KMS-11 (cell line): ENCODE measurements around the gene SNCAIP.

ENCODE experiments used
- H2AFZ ChIP-seq: fragments of 200-600 bp; sonication (generic); 2 replicates; pipeline ENCODE4 v1.6.1; 2016; ENCODE audit warnings: antibody characterized with exemption, mixed run types, low read depth
- H3K27ac ChIP-seq: fragments of 200-600 bp; sonication (generic); 2 replicates; pipeline ENCODE4 v1.6.1; 2016; ENCODE audit warnings: mild to moderate bottlenecking, mixed run types
- H3K27me3 ChIP-seq: fragments of 200-600 bp; sonication (generic); 2 replicates; pipeline ENCODE4 v1.6.1; 2017; ENCODE audit warnings: mild to moderate bottlenecking, low read depth, mixed run types, moderate library complexity; ENCODE audit not compliant: insufficient read depth
- H3K36me3 ChIP-seq: fragments of 200-600 bp; sonication (generic); 2 replicates; pipeline ENCODE4 v1.6.1; 2017; ENCODE audit warnings: mild to moderate bottlenecking, mixed run types; ENCODE audit not compliant: insufficient read depth
- H3K4me1 ChIP-seq: fragments of 200-600 bp; sonication (generic); 2 replicates; pipeline ENCODE4 v1.6.1; 2016; ENCODE audit warnings: mild to moderate bottlenecking, low read depth, mixed run types; ENCODE audit not compliant: poor library complexity, severe bottlenecking
- H3K4me2 ChIP-seq: fragments of 200-600 bp; sonication (generic); 2 replicates; pipeline ENCODE4 v1.7.0; 2016; ENCODE audit warnings: mild to moderate bottlenecking, mixed run types
- H3K4me3 ChIP-seq: fragments of 200-600 bp; sonication (generic); IDR thresholded peaks from 2 replicates; pipeline ENCODE4 v1.6.1; 2017; ENCODE audit warnings: low read depth, low read length, mixed read lengths; ENCODE audit not compliant: insufficient read depth
- H3K79me2 ChIP-seq: fragments of 200-600 bp; sonication (generic); 2 replicates; pipeline ENCODE4 v1.6.1; 2016; ENCODE audit warnings: low read depth, mixed run types; ENCODE audit not compliant: insufficient read depth
- H3K9ac ChIP-seq: fragments of 200-600 bp; sonication (generic); 2 replicates; pipeline ENCODE4 v1.6.1; 2016; ENCODE audit warnings: mild to moderate bottlenecking, mixed run types
- H4K20me1 ChIP-seq: fragments of 200-600 bp; sonication (generic); 2 replicates; pipeline ENCODE4 v1.6.1; 2016; ENCODE audit warnings: mild to moderate bottlenecking, mixed run types; ENCODE audit not compliant: insufficient read depth
- TF ChIP-seq, protein P1 (sequence below): fragments of 200-600 bp; sonication (generic); conservative IDR thresholded peaks from 2 replicates; pipeline ENCODE4 v1.6.1; 2017; ENCODE audit warnings: low read depth, mild to moderate bottlenecking, antibody characterized with exemption, low read length, moderate library complexity, mixed read lengths

The SNCAIP gene

DNA sequence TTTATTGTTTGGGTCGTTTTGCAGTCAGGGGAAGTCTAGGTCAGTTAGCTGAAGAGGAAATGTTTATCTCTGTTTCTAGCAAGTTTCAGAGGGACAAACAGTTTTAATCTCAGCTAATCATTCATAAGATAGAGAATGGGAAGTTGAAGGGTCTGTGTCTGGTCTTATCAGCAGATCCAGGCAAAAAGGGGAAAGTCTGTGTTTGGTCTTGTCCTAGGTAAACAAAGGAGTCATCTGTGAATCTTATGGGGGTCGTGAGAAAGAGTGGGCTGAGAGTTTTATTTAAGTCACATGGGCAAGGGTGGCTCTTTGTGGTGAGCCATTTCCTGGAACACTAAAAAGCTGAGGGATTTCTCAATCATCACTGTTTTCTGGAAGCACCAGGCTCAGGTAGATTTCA lies 5.6 kb upstream of the SNCAIP start:
- Histone ChIP-seq H3K9ac (no peak overlapping the region), H3K27ac (no peak overlapping the region), H4K20me1 (no peaks in the 10 kb centered on the region), H3K36me3 (no peaks in the 10 kb centered on the region), H3K4me3 (no peak overlapping the region), H2AFZ (no peak overlapping the region), H3K79me2 (no peaks in the 10 kb centered on the region), H3K4me1 (no peaks in the 10 kb centered on the region), H3K4me2 (no peak overlapping the region), H3K27me3 (no peaks in the 10 kb centered on the region)
- TF ChIP-seq, protein P1, sequence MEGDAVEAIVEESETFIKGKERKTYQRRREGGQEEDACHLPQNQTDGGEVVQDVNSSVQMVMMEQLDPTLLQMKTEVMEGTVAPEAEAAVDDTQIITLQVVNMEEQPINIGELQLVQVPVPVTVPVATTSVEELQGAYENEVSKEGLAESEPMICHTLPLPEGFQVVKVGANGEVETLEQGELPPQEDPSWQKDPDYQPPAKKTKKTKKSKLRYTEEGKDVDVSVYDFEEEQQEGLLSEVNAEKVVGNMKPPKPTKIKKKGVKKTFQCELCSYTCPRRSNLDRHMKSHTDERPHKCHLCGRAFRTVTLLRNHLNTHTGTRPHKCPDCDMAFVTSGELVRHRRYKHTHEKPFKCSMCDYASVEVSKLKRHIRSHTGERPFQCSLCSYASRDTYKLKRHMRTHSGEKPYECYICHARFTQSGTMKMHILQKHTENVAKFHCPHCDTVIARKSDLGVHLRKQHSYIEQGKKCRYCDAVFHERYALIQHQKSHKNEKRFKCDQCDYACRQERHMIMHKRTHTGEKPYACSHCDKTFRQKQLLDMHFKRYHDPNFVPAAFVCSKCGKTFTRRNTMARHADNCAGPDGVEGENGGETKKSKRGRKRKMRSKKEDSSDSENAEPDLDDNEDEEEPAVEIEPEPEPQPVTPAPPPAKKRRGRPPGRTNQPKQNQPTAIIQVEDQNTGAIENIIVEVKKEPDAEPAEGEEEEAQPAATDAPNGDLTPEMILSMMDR = no peak

DNA sequence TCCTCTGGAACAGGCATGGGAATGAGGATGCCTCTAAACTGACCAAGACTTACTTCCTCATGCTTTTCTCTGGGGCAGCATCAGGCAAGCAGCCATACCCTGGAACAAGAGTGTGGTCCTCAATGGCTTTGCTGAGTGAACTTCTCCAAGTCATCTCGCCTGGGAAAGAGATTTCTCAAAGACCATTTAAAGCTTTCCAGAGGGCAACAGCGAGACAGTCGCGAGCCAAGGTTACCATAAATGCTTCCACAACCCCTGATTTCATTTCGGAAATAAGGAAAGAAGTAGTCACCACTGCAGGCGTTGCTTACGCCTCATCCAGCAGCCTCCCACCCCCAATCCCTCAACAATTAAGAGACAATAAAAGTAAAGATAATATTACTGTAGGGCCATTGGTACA lies 1.1 kb upstream of the SNCAIP start:
- Histone ChIP-seq H3K9ac (no peak overlapping the region), H3K27me3 (no peaks in the 10 kb centered on the region), H4K20me1 (no peaks in the 10 kb centered on the region), H3K79me2 (no peaks in the 10 kb centered on the region), H3K27ac (no peak overlapping the region), H2AFZ (no peak overlapping the region), H3K4me3 (no peak overlapping the region), H3K4me1 (peaks cover 12% of the 10 kb centered on the region), H3K36me3 (no peaks in the 10 kb centered on the region), H3K4me2 (no peak overlapping the region)
- TF ChIP-seq, protein P1 = no peak

DNA sequence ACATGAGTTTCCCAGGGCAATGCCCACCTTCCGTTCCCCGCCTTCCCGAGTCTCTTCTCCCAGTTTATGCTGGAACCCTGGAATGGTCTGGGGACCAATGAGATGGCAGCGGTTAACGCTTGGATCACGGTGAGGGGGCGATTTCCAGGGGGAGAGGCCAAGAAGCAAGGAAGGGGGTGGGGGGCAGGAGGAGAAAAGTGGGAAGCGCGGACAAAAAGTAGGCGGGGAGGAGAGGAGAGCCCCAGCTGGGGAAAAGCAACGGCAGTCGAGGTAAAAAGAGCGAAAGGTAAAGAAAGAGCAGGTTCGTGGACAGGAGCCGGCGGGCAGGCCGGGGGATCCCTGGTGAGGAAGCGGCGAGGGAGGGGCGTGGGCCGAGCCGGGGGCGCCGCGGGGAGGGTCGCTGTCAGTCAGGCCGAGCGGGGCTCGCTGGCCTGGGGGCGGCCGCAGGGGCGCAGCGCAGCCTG lies 508 bp upstream of the SNCAIP start:
- H4K20me1 ChIP-seq = no peaks in the 10 kb centered on the region
- H3K4me2 ChIP-seq = no peak overlapping the region
- H3K9ac ChIP-seq = no peak overlapping the region
- no peak overlapping the region for H3K4me3 ChIP-seq
- no peak overlapping the region for H3K27ac ChIP-seq
- no peaks in the 10 kb centered on the region for H3K27me3 ChIP-seq
- H3K4me1 ChIP-seq = peaks cover 17% of the 10 kb centered on the region
- TF ChIP-seq, protein P1 = no peak
- H2AFZ ChIP-seq = no peak overlapping the region
- H3K79me2 ChIP-seq = no peaks in the 10 kb centered on the region
- H3K36me3 ChIP-seq = no peaks in the 10 kb centered on the region

DNA sequence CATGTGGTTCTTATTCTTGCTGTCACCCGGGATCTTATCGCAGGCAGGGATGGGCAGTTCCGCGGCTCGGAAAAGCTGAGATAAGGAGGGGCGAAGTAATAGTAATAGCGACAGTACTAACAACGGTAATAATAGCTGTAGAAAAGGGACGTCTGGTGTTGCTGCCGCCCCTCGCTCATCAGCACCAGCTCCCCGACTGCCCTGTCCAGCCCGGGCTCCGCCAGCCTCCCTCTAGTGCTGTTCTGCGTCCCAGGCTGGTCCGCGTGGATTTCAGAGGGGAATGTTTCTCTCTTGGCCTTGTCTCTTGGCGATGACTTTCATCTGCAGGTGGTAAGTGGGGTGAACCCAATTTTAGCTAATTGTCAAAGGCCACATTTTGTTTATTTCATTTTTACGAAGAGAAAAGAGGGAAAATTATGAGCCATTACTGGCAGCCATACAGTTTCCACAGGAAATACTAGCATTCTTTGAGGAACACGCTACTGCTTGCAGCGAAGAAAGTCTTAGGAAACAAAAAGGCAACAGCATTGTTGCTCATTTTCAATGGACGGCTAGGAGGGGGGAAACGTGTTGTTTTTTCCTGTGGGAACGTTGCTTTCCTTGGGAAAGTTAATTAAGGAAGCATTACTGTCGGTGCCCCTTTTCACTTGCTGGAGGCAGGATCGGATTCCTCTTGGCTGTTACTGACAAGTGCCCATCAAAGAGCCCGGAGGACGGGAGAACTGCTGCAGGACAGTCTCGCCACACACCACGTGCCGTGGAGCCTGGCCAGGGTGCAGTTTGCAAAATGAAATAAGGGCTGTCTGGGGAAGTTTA lies 762 bp downstream of the SNCAIP start:
- Histone ChIP-seq H3K36me3 (no peaks in the 10 kb centered on the region), H3K4me1 (peaks cover 22% of the 10 kb centered on the region), H3K4me2 (no peak overlapping the region), H3K9ac (no peak overlapping the region), H3K79me2 (no peaks in the 10 kb centered on the region), H3K27ac (no peak overlapping the region), H2AFZ (no peak overlapping the region), H4K20me1 (no peaks in the 10 kb centered on the region), H3K4me3 (no peak overlapping the region), H3K27me3 (no peaks in the 10 kb centered on the region)
- TF ChIP-seq, protein P1 = no peak
